ENCODE measurements around the gene MUC6. TPM values are rescaled to one million over a fixed set of nuclear protein-coding genes. Genes with fewer than 3 reads are reported as not detected.

Gene MUC6
- total RNA-seq, 1 experiment from 2014 or later: not detected

- no CpG with 5 or more reads among the region's 14 CpGs for WGBS (ENCODE audit: extremely low coverage, insufficient read length, low lambda C conversion rate)
- H3K4ac ChIP-seq (ENCODE audit: low read depth, low read length): no peak overlapping the region
Observed at GRCh38 chr11:997907-998306, 38.6 kb downstream of the MUC6 start.

More at GRCh38 chr11:997907-998306, 38.6 kb downstream of the MUC6 start:
- H3K4me1 ChIP-seq (ENCODE audit: insufficient read depth, low read length): no peaks in the 10 kb centered on the region
- H3K18ac ChIP-seq (ENCODE audit: insufficient read length, low read depth, low read length): no peak overlapping the region
- no peak overlapping the region for H3K4me2 ChIP-seq (ENCODE audit: insufficient read depth, insufficient read length, low read length)
- H3K56ac ChIP-seq (ENCODE audit: insufficient read length, low read depth, low read length): no peak overlapping the region
- no peak for DNase-seq
- no peaks in the 10 kb centered on the region for H3K79me1 ChIP-seq (ENCODE audit: insufficient read depth, low read depth, low read length, poor library complexity, severe bottlenecking)
- H4K8ac ChIP-seq (replicated peaks; ENCODE audit: insufficient read length, low read depth, low read length): no peak overlapping the region
- no peaks in the 10 kb centered on the region for H4K20me1 ChIP-seq (ENCODE audit: control insufficient read depth, insufficient read depth, insufficient read length)
- H3K23me2 ChIP-seq (ENCODE audit: insufficient read length, low read depth, low read length, poor library complexity, severe bottlenecking): no peaks in the 10 kb centered on the region
- H3K4me1 Mint-ChIP-seq: peaks cover 3% of the 10 kb centered on the region in 2 experiments; a peak in 2 of 4 replicates
- no peak overlapping the region for H2BK120ac ChIP-seq (ENCODE audit: low read depth, low read length, poor library complexity, severe bottlenecking)
- no peak overlapping the region for H3K27ac ChIP-seq (ENCODE audit: insufficient read length, low read depth, low read length)
- no peaks in the 10 kb centered on the region for H3K79me2 ChIP-seq (ENCODE audit: insufficient read depth, low read length)
- H3K36me3 Mint-ChIP-seq (ENCODE audit: insufficient read depth in 1 of 3, low read depth in 3 of 3): peaks cover 19 to 59% (median 55%) of the 10 kb centered on the region in 3 experiments
- no peak overlapping the region for H3K27ac Mint-ChIP-seq
- H3K9me3 Mint-ChIP-seq: peaks cover 0 to 6% of the 10 kb centered on the region in 2 experiments; a peak in 2 of 5 replicates
- no peaks in the 10 kb centered on the region for H3K9me3 ChIP-seq (ENCODE audit: control insufficient read depth, low read depth, low read length)
- H3K14ac ChIP-seq (ENCODE audit: insufficient read depth, low read length): no peak overlapping the region
- no peak overlapping the region for H3K9ac ChIP-seq (ENCODE audit: extremely low read depth, insufficient read length, low read length)
- H3K4me3 Mint-ChIP-seq: no peak overlapping the region
- no peak overlapping the region for H2BK15ac ChIP-seq (ENCODE audit: low read depth, low read length)
- no peak overlapping the region for H2AK5ac ChIP-seq (ENCODE audit: insufficient read length, low read length)
- H2BK20ac ChIP-seq (ENCODE audit: low read depth, low read length, poor library complexity, severe bottlenecking): no peak overlapping the region
- no peaks in the 10 kb centered on the region for H3K27me3 ChIP-seq (ENCODE audit: insufficient read depth, low read length)
- no peak overlapping the region for H3K23ac ChIP-seq (ENCODE audit: insufficient read length, low read depth, low read length)
- TF ChIP-seq CTCF (conservative IDR thresholded peaks at IDR 0.05): no peak
- H2BK12ac ChIP-seq (ENCODE audit: insufficient read length, low read depth, low read length): no peak overlapping the region
- H3T11ph ChIP-seq (ENCODE audit: low read length): no peak overlapping the region
- no peak overlapping the region for H2BK5ac ChIP-seq (ENCODE audit: insufficient read length, low read length)
- no peak overlapping the region for H4K5ac ChIP-seq (ENCODE audit: insufficient read length, low read depth, low read length)
- H3K27me3 Mint-ChIP-seq (ENCODE audit: low read depth): no peaks in the 10 kb centered on the region
- H2AFZ ChIP-seq (ENCODE audit: low read length): no peak overlapping the region
- H4K91ac ChIP-seq (ENCODE audit: insufficient read length, low read depth, low read length): no peak overlapping the region

All from H9 (cell line).